ENCODE results near the gene CEPT1. TPM values are rescaled to one million over a fixed set of nuclear protein-coding genes. Genes with fewer than 3 reads are reported as not detected.

CEPT1 gene
- total and polyA plus RNA-seq, 2 of the 13 experiments (the other 11 are each of a cell fraction or from before 2014, with no cell fraction given), result 35.7 to 48.2 TPM

DNA sequence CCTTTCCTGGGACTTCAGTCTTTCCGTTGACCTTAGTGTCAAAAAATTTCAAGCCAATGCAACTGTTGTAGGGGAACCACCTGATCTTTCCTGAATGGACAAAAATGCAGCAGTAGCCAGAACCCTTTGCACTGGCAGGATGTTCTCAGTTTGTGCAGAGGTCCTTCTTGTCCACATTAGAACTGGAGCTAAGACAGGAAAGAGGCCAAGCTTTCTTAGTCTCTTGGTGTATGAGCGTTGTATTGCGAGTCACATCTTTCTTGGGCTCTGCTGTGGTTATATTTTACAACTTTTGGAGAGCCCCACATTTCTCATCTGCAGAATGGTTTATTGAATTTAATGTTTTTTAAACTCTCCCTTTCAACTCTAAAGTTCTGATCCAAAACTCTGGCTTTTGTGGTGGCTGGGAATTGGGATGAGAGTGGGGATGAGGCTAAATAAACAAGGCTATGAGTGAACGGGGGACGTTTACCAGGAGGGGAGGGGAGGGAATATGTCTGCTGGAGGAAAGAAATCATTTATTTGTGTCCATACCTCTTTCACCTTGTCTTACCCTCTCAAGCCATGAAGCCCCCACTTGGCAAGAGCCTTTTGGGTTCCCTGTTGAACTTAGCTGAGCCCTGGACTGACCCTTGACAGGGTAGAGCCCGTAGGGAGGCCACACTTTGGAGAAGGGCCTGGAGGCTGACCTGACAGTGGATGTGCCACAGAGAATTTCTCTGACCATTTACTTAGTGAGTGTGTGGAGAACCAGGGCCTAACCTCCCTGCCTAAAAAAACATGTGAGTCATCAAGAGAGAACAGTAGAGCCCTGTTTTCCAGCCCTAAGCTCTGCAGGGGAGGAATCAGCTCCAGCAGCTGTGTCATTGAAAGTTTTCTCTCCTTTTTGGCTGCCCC lies 88.1 kb downstream of the CEPT1 start (continued):
- TF ChIP-seq, protein P1, sequence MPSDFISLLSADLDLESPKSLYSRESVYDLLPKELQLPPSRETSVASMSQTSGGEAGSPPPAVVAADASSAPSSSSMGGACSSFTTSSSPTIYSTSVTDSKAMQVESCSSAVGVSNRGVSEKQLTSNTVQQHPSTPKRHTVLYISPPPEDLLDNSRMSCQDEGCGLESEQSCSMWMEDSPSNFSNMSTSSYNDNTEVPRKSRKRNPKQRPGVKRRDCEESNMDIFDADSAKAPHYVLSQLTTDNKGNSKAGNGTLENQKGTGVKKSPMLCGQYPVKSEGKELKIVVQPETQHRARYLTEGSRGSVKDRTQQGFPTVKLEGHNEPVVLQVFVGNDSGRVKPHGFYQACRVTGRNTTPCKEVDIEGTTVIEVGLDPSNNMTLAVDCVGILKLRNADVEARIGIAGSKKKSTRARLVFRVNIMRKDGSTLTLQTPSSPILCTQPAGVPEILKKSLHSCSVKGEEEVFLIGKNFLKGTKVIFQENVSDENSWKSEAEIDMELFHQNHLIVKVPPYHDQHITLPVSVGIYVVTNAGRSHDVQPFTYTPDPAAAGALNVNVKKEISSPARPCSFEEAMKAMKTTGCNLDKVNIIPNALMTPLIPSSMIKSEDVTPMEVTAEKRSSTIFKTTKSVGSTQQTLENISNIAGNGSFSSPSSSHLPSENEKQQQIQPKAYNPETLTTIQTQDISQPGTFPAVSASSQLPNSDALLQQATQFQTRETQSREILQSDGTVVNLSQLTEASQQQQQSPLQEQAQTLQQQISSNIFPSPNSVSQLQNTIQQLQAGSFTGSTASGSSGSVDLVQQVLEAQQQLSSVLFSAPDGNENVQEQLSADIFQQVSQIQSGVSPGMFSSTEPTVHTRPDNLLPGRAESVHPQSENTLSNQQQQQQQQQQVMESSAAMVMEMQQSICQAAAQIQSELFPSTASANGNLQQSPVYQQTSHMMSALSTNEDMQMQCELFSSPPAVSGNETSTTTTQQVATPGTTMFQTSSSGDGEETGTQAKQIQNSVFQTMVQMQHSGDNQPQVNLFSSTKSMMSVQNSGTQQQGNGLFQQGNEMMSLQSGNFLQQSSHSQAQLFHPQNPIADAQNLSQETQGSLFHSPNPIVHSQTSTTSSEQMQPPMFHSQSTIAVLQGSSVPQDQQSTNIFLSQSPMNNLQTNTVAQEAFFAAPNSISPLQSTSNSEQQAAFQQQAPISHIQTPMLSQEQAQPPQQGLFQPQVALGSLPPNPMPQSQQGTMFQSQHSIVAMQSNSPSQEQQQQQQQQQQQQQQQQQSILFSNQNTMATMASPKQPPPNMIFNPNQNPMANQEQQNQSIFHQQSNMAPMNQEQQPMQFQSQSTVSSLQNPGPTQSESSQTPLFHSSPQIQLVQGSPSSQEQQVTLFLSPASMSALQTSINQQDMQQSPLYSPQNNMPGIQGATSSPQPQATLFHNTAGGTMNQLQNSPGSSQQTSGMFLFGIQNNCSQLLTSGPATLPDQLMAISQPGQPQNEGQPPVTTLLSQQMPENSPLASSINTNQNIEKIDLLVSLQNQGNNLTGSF (CRISPR knock-in tag; IDR thresholded peaks at IDR 0.05), result no peak
- peak; percentile 74; the same call in 1 of the 2 replicates for TF ChIP-seq JUN (CRISPR knock-in tag; IDR thresholded peaks at IDR 0.05)
- TF ChIP-seq, protein P2, sequence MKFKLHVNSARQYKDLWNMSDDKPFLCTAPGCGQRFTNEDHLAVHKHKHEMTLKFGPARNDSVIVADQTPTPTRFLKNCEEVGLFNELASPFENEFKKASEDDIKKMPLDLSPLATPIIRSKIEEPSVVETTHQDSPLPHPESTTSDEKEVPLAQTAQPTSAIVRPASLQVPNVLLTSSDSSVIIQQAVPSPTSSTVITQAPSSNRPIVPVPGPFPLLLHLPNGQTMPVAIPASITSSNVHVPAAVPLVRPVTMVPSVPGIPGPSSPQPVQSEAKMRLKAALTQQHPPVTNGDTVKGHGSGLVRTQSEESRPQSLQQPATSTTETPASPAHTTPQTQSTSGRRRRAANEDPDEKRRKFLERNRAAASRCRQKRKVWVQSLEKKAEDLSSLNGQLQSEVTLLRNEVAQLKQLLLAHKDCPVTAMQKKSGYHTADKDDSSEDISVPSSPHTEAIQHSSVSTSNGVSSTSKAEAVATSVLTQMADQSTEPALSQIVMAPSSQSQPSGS (CRISPR knock-in tag; IDR thresholded peaks at IDR 0.05), result no peak; the same call in 1 of the 2 replicates
- TF ChIP-seq, protein P3, sequence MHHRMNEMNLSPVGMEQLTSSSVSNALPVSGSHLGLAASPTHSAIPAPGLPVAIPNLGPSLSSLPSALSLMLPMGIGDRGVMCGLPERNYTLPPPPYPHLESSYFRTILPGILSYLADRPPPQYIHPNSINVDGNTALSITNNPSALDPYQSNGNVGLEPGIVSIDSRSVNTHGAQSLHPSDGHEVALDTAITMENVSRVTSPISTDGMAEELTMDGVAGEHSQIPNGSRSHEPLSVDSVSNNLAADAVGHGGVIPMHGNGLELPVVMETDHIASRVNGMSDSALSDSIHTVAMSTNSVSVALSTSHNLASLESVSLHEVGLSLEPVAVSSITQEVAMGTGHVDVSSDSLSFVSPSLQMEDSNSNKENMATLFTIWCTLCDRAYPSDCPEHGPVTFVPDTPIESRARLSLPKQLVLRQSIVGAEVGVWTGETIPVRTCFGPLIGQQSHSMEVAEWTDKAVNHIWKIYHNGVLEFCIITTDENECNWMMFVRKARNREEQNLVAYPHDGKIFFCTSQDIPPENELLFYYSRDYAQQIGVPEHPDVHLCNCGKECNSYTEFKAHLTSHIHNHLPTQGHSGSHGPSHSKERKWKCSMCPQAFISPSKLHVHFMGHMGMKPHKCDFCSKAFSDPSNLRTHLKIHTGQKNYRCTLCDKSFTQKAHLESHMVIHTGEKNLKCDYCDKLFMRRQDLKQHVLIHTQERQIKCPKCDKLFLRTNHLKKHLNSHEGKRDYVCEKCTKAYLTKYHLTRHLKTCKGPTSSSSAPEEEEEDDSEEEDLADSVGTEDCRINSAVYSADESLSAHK (CRISPR knock-in tag; IDR thresholded peaks at IDR 0.05; ENCODE audit: borderline replicate concordance), result no peak
- TF ChIP-seq ZSCAN20 (CRISPR knock-in tag; IDR thresholded peaks at IDR 0.05; ENCODE audit: borderline replicate concordance), result no peak
- TF ChIP-seq ATF3 (CRISPR knock-in tag; IDR thresholded peaks at IDR 0.05), result peak; percentile 91
- peak; percentile 36; the same call in 1 of the 2 replicates for TF ChIP-seq HOXA3 (CRISPR knock-in tag; IDR thresholded peaks at IDR 0.05)
- no peak for TF ChIP-seq SP1 (IDR thresholded peaks at IDR 0.05)
- TF ChIP-seq SP1 (CRISPR knock-in tag; IDR thresholded peaks at IDR 0.05), result no peak
- TF ChIP-seq SMAD9 (CRISPR knock-in tag; IDR thresholded peaks at IDR 0.05), result no peak
- TF ChIP-seq ZBTB34 (CRISPR knock-in tag; IDR thresholded peaks at IDR 0.05), result peak; percentile 44; the same call in 1 of the 2 replicates
- TF ChIP-seq KLF15 (CRISPR knock-in tag; IDR thresholded peaks at IDR 0.05; ENCODE audit: borderline replicate concordance), result no peak
- TF ChIP-seq ARNTL (CRISPR knock-in tag; IDR thresholded peaks at IDR 0.05), result peak; percentile 37; the same call in 1 of the 2 replicates
- 0 out of 2 replicates have a peak, but pooled peaks have one; percentile 2 for TF ChIP-seq ZNF205 (CRISPR knock-in tag; IDR thresholded peaks at IDR 0.05)
- peak; percentile 30; the same call in 1 of the 2 replicates for TF ChIP-seq THAP11 (CRISPR knock-in tag; IDR thresholded peaks at IDR 0.05)
- peak; percentile 83; the same call in 1 of the 2 replicates for TF ChIP-seq ZNF775 (CRISPR knock-in tag; IDR thresholded peaks at IDR 0.05; ENCODE audit: borderline replicate concordance)
- peak; percentile 55; the same call in 1 of the 2 replicates for TF ChIP-seq ZNF230 (CRISPR knock-in tag; IDR thresholded peaks at IDR 0.05)
- no peak for TF ChIP-seq ZNF530 (CRISPR knock-in tag; IDR thresholded peaks at IDR 0.05; ENCODE audit: low read depth)

Data from HepG2 (cell line).